ENCODE measurements around the gene CFAP54.

- TF ChIP-seq REST (IDR thresholded peaks at IDR 0.05; ENCODE audit: insufficient read depth in 1 of 2, low read depth in 2 of 2, low read length in 2 of 2) = no peak
- TF ChIP-seq POLR2AphosphoS5 (IDR thresholded peaks at IDR 0.05; ENCODE audit: low read depth, low read length) = no peak
Measured at GRCh38 chr12:96803969-96804368, 314.6 kb downstream of the CFAP54 start.
